ENCODE data around the gene DLGAP1. TPM values are rescaled to one million over a fixed set of nuclear protein-coding genes. Genes with fewer than 3 reads are reported as not detected.

DLGAP1 gene
- total and polyA plus RNA-seq, 2 donors (not counting 1 experiment from before 2014, with no cell fraction given): 0.07 to 0.61 TPM

DNA sequence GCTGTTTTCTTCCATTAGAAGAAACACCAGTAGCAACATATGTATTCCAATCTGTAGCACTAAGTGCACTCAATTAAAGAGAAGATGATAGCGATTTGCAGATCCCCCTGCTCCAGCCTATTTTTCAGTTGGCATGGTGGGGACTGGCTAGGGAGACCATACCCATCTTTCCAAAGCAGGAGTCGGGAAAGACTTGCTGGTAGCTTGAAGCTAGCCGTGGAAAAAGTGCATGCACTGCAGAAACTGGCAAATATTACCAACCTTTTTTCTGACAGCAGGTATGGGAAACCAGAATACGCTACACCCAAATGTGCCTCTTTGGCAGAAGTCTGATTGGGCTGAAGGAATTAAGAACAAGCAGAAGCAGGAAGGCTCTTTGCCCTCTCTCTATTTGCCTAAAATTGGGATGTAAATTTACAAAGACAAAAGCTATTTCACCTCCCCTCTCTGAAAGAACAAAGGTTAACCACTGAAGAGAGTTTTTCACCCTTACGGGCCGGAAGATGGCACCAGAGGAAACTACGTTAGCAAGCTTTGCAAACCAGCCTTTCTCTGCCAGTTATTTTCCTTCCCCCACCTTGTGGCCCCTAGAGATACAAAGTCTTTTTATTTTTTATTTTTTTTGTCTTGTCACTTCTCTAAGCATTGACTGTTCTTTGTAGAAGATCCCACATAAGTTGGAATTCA, 273.1 kb downstream of the DLGAP1 start:
- Mint-ChIP-seq H3K4me3 (no peak overlapping the region), H3K4me1 (no peaks in the 10 kb centered on the region), H3K9me3 (ENCODE audit: insufficient read depth) (peaks cover 6% of the 10 kb centered on the region), H3K27me3 (no peaks in the 10 kb centered on the region), H3K27ac (no peak overlapping the region)
- Histone ChIP-seq H3K4me3 (ENCODE audit: control extremely low read depth in 1 of 5, extremely low read depth in 1 of 5, insufficient read depth in 1 of 5, low read depth in 2 of 5, low read length in 4 of 5) (no peak overlapping the region), H3K9me3 (ENCODE audit: control extremely low read depth in 1 of 3, control insufficient read depth in 2 of 3, insufficient read depth in 1 of 3, low read length in 2 of 3) (no peaks in the 10 kb centered on the region), H3K27me3 (replicated peaks in 1 of 4; ENCODE audit: control extremely low read depth in 1 of 4, control insufficient read depth in 3 of 4, insufficient read depth in 4 of 4, low read length in 3 of 4) (no peaks in the 10 kb centered on the region), H4K20me1 (ENCODE audit: control insufficient read depth, insufficient read depth, low read length, poor library complexity, severe bottlenecking) (no peaks in the 10 kb centered on the region), H3K4me1 (ENCODE audit: control insufficient read depth in 2 of 2, insufficient read depth in 2 of 2, low read length in 2 of 2) (no peaks in the 10 kb centered on the region), H3K79me2 (ENCODE audit: control insufficient read depth, insufficient read depth, low read length) (no peaks in the 10 kb centered on the region), H3K27ac (ENCODE audit: low read length in 2 of 2) (no peak overlapping the region), H3K9ac (ENCODE audit: low read length) (no peak overlapping the region), H2AFZ (ENCODE audit: insufficient read depth, low read depth, low read length, poor library complexity, severe bottlenecking) (no peak overlapping the region), H3K4me2 (replicated peaks; ENCODE audit: low read depth, low read length, poor library complexity, severe bottlenecking) (no peak overlapping the region), H3K36me3 (replicated peaks in 1 of 2; ENCODE audit: control extremely low read depth in 1 of 2, control insufficient read depth in 1 of 2, extremely low read depth in 1 of 2, insufficient read depth in 2 of 2, low read length in 1 of 2) (no peaks in the 10 kb centered on the region)
- POLR2A ChIA-PET: no interaction called here
- no peak for ATAC-seq (ENCODE audit: low read depth)
- no peak for TF ChIP-seq EZH2 (IDR thresholded peaks at IDR 0.05; ENCODE audit: borderline replicate concordance, insufficient read depth, low read depth, low read length, poor library complexity, severe bottlenecking)
- TF ChIP-seq, protein P1, sequence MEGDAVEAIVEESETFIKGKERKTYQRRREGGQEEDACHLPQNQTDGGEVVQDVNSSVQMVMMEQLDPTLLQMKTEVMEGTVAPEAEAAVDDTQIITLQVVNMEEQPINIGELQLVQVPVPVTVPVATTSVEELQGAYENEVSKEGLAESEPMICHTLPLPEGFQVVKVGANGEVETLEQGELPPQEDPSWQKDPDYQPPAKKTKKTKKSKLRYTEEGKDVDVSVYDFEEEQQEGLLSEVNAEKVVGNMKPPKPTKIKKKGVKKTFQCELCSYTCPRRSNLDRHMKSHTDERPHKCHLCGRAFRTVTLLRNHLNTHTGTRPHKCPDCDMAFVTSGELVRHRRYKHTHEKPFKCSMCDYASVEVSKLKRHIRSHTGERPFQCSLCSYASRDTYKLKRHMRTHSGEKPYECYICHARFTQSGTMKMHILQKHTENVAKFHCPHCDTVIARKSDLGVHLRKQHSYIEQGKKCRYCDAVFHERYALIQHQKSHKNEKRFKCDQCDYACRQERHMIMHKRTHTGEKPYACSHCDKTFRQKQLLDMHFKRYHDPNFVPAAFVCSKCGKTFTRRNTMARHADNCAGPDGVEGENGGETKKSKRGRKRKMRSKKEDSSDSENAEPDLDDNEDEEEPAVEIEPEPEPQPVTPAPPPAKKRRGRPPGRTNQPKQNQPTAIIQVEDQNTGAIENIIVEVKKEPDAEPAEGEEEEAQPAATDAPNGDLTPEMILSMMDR (IDR thresholded peaks at IDR 0.05): no peak
- DNase-seq: no peak
- intact Hi-C loops (cut with micrococcal nuclease): no loop called here
- CTCF ChIA-PET: no interaction called here
- 86% methylated on average over 6 of the region's 7 CpGs for whole genome bisulfite sequencing (ENCODE audit: insufficient coverage)

DNA sequence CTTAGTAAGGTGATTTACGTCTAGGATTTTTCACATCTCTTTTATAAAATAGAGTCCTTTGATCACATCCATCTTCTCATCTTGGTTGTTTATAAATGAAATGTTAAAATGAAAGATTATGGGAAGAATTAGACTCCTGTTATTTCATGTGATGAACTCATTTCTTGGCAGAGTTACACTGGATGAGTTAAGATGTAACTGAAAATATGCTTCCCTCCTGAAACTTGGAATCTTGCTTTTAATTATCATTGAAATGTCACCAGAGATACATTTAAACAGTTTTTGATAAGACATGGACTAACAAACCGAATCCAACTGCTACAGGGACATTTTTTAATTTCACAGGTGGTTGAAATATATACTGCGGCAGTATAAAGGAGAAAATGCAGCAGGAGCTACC, 274.0 kb downstream of the DLGAP1 start:
- H3K27ac Mint-ChIP-seq: no peak overlapping the region
- Histone ChIP-seq H3K79me2 (ENCODE audit: control insufficient read depth, insufficient read depth, low read length) (no peaks in the 10 kb centered on the region), H3K4me2 (replicated peaks; ENCODE audit: low read depth, low read length, poor library complexity, severe bottlenecking) (no peak overlapping the region), H4K20me1 (ENCODE audit: control insufficient read depth, insufficient read depth, low read length, poor library complexity, severe bottlenecking) (no peaks in the 10 kb centered on the region), H3K36me3 (replicated peaks in 1 of 2; ENCODE audit: control extremely low read depth in 1 of 2, control insufficient read depth in 1 of 2, extremely low read depth in 1 of 2, insufficient read depth in 2 of 2, low read length in 1 of 2) (no peaks in the 10 kb centered on the region), H3K9ac (ENCODE audit: low read length) (no peak overlapping the region), H3K4me3 (ENCODE audit: control extremely low read depth in 1 of 5, extremely low read depth in 1 of 5, insufficient read depth in 1 of 5, low read depth in 2 of 5, low read length in 4 of 5) (no peak overlapping the region), H3K9me3 (ENCODE audit: control extremely low read depth in 1 of 3, control insufficient read depth in 2 of 3, insufficient read depth in 1 of 3, low read length in 2 of 3) (peaks cover 0 to 4% (median 0%) of the 10 kb centered on the region in 3 donors), H3K4me1 (ENCODE audit: control insufficient read depth in 2 of 2, insufficient read depth in 2 of 2, low read length in 2 of 2) (no peaks in the 10 kb centered on the region), H3K27me3 (replicated peaks in 1 of 4; ENCODE audit: control extremely low read depth in 1 of 4, control insufficient read depth in 3 of 4, insufficient read depth in 4 of 4, low read length in 3 of 4) (no peaks in the 10 kb centered on the region), H3K27ac (ENCODE audit: low read length in 2 of 2) (no peak overlapping the region), H2AFZ (ENCODE audit: insufficient read depth, low read depth, low read length, poor library complexity, severe bottlenecking) (no peak overlapping the region)
- 90% methylated on average over 2 of the region's 3 CpGs for WGBS (ENCODE audit: insufficient coverage)
- no peaks in the 10 kb centered on the region for H3K4me1 Mint-ChIP-seq
- CTCF ChIA-PET: no interaction called here
- no peak overlapping the region for H3K4me3 Mint-ChIP-seq
- POLR2A ChIA-PET: no interaction called here
- intact Hi-C loops (cut with micrococcal nuclease): no loop called here
- H3K27me3 Mint-ChIP-seq: no peaks in the 10 kb centered on the region
- peaks cover 2% of the 10 kb centered on the region for H3K9me3 Mint-ChIP-seq (ENCODE audit: insufficient read depth)
- TF ChIP-seq, protein P1 (IDR thresholded peaks at IDR 0.05): no peak
- TF ChIP-seq EZH2 (IDR thresholded peaks at IDR 0.05; ENCODE audit: borderline replicate concordance, insufficient read depth, low read depth, low read length, poor library complexity, severe bottlenecking): no peak
- DNase-seq (no peak), ATAC-seq (ENCODE audit: low read depth) (no peak)
